AG10803 (cell line): ENCODE measurements around the gene LZTR1.

Experiments
- DNase-seq: peaks from one replicate; pipeline ENCODE4 v3.0.0; 2010; ENCODE audit warnings: low read depth
- H3K4me3 ChIP-seq: 2 replicates; pipeline ENCODE4 v1.5.1; 2011; ENCODE audit warnings: mild to moderate bottlenecking, low read length, control low read depth
- CTCF ChIP-seq: conservative IDR thresholded peaks from 2 replicates; pipeline ENCODE4 v1.5.1; 2011; ENCODE audit warnings: mild to moderate bottlenecking, low read length, control low read depth, inconsistent platforms

The LZTR1 gene

DNA sequence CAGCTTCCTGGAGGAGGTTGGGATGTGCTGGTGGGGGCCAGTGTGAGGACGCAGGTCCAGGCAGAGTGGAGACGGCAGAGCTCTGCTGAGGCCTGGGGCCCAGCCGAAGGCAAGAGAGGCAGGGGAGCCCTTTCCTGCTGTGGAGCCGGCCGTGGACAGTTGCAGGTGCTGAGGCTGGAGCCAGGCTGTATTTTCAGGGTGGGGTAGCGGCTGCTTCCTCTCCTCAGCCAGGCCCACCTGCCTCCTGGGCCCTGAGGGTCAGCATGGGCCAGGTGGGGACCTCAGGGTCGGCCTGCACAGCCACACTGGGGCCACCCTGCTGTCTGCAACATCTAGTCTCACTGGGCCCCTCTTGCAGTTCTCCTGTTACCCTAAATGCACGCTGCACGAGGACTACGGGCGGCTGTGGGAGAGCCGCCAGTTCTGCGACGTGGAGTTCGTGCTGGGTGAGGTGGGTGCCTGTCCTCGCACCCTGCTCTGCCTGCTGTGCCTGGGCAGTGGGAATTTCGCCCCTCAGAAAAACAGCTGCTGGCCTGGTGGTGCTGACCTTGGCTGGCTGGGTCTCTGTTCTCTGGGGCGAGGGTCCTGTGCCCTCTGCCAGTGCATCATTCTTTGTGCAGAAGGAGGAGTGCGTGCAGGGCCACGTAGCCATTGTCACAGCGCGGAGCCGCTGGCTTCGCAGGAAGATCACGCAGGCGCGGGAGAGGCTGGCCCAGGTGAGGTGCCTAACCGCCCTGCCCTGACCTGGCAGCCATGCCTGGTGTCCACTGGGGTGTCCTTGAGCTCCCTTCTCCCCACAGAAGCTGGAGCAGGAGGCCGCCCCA lies 11.4 kb downstream of the LZTR1 start:
- no peak for TF ChIP-seq CTCF
- no peak overlapping the region for H3K4me3 ChIP-seq
- DNase-seq, result no peak

DNA sequence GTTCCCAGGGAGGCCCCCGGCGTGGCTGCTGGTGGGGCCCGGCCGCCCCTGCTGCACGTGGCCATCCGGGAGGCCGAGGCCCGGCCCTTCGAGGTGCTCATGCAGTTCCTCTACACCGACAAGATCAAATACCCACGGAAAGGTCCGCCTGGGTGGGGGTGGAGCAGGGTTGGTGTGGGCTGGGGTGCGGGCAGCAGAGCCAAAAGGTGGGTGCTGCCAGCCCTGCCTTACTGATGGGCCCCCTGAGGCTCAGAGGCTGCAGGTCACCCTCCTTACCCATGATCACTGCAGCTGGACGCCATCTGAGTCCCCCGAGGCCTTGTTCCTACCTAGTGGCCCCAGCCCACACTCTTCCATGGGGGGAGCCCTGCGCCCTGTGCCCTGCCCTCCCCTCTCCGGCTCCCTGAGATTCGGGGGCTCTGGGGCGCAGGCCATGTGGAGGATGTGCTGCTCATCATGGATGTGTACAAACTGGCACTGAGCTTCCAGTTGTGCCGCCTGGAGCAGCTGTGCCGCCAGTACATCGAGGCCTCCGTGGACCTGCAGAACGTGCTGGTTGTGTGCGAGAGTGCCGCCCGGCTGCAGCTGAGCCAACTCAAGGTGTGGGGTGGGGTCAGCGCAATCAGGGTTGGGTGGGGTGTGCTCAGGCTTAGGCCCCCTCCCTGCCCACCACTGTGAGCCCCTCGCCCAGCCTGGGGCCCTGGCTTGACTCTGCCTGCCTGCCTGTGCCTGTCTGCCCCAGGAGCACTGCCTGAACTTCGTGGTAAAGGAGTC lies 12.2 kb downstream of the LZTR1 start:
- no peak for TF ChIP-seq CTCF
- no peak overlapping the region for H3K4me3 ChIP-seq
- no peak for DNase-seq

DNA sequence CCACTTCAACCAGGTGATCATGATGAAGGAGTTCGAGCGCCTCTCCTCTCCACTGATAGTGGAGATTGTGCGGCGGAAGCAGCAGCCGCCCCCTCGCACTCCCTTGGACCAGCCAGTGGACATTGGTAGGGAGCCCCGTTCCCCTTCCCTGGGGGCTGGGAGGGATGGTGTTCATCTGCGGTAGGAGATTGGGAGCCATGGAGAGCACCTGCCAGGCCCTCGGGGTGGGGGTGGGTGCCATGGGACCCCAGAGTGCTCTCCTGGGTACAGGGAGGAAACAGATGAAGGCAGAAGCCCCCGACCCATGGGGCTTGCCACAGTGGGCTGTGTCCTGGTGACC lies 12.8 kb downstream of the LZTR1 start:
- TF ChIP-seq CTCF, result no peak
- no peak for DNase-seq
- H3K4me3 ChIP-seq, result no peak overlapping the region

- H3K4me3 ChIP-seq, result no peak overlapping the region
- DNase-seq, result no peak
- no peak for TF ChIP-seq CTCF
Measured at GRCh38 chr22:20995329-20996030, 13.4 kb downstream of the LZTR1 start.

GRCh38 chr22:20996031-20996410 lies 13.9 kb downstream of the LZTR1 start:
- H3K4me3 ChIP-seq, result no peak overlapping the region
- no peak for DNase-seq
- TF ChIP-seq CTCF, result no peak

GRCh38 chr22:20996598-20997535 lies 14.8 kb downstream of the LZTR1 start:
- TF ChIP-seq CTCF, result no peak
- H3K4me3 ChIP-seq, result no peak overlapping the region
- DNase-seq, result no peak
